ENCODE data around the gene FADS1. TPM values are rescaled to one million over a fixed set of nuclear protein-coding genes. Genes with fewer than 3 reads are reported as not detected.

Gene FADS1
- total RNA-seq, 1 experiment from 2014 or later = 186 TPM

- Histone ChIP-seq H3K4me1 (ENCODE audit: control insufficient read depth, insufficient read depth, low read length) (peaks cover 17% of the 10 kb centered on the region), H3K27me3 (ENCODE audit: control insufficient read depth, insufficient read depth, low read length) (no peaks in the 10 kb centered on the region), H3K4me3 (ENCODE audit: low read depth in 2 of 2, low read length in 2 of 2) (peak overlapping the region; percentile 69 to 91), H3K36me3 (ENCODE audit: control insufficient read depth, insufficient read depth, low read length) (peaks cover 12% of the 10 kb centered on the region; the same call in 1 of the 2 replicates), H3K9me3 (ENCODE audit: control insufficient read depth, insufficient read depth, low read depth, low read length) (no peaks in the 10 kb centered on the region), H3K27ac (ENCODE audit: low read length) (peak overlapping the region; percentile 95)
- BruUV-seq (replicated peaks) = no TSS peak
- POLR2A ChIA-PET = interaction anchor here (0.6 to 1.3 kb wide), 6 partner anchors 10 to 21 kb away, joined by 3 to 10 read pairs (median 3); partner anchors contain the start of genes FADS2, FEN1 and TMEM258
- in situ Hi-C loops (cut with HindIII; ENCODE audit: low pct_unique_long_range_greater_than_20kb, low sequenced_read_pairs) = no loop called here
- ATAC-seq (no peak), DNase-seq (ENCODE audit: low read depth, low spot score) (no peak)
- TF ChIP-seq CTCF (IDR thresholded peaks at IDR 0.05) (no peak), SIN3A (IDR thresholded peaks at IDR 0.05; ENCODE audit: borderline replicate concordance, insufficient read depth, low read depth, low read length) (no peak), TCF7L2 (IDR thresholded peaks at IDR 0.05; ENCODE audit: low read depth, low read length) (no peak), REST (IDR thresholded peaks at IDR 0.05; ENCODE audit: insufficient read depth in 1 of 2, low read depth in 2 of 2, low read length in 1 of 2) (no peak)
- CTCF ChIA-PET = interaction anchor here (1.4 to 1.9 kb wide), 2 partner anchors 17 to 294 kb away, joined by 3 to 10 read pairs; no protein-coding TSS in a partner anchor
- intact Hi-C loops (cut with micrococcal nuclease; ENCODE audit: unreplicated experiment) = no loop called here
Measured at GRCh38 chr11:61814247-61814957, 2.4 kb downstream of the FADS1 start.

GRCh38 chr11:61812736-61813411, 3.9 kb downstream of the FADS1 start:
- no peak for DNase-seq (ENCODE audit: low read depth, low spot score)
- in situ Hi-C loops (cut with HindIII; ENCODE audit: low pct_unique_long_range_greater_than_20kb, low sequenced_read_pairs) (no loop called here), intact Hi-C loops (cut with micrococcal nuclease; ENCODE audit: unreplicated experiment) (no loop called here)
- POLR2A ChIA-PET = no interaction called here
- Histone ChIP-seq H3K36me3 (ENCODE audit: control insufficient read depth, insufficient read depth, low read length) (peaks cover 12% of the 10 kb centered on the region; the same call in 1 of the 2 replicates), H3K4me1 (ENCODE audit: control insufficient read depth, insufficient read depth, low read length) (peaks cover 11% of the 10 kb centered on the region), H3K27ac (ENCODE audit: low read length) (no peak overlapping the region), H3K4me3 (ENCODE audit: low read depth in 2 of 2, low read length in 2 of 2) (no peak overlapping the region), H3K27me3 (ENCODE audit: control insufficient read depth, insufficient read depth, low read length) (no peaks in the 10 kb centered on the region), H3K9me3 (ENCODE audit: control insufficient read depth, insufficient read depth, low read depth, low read length) (no peaks in the 10 kb centered on the region)
- CTCF ChIA-PET = no interaction called here
- TF ChIP-seq TCF7L2 (IDR thresholded peaks at IDR 0.05; ENCODE audit: low read depth, low read length) (no peak), SIN3A (IDR thresholded peaks at IDR 0.05; ENCODE audit: borderline replicate concordance, insufficient read depth, low read depth, low read length) (no peak), REST (IDR thresholded peaks at IDR 0.05; ENCODE audit: insufficient read depth in 1 of 2, low read depth in 2 of 2, low read length in 1 of 2) (no peak), POLR2AphosphoS5 (IDR thresholded peaks at IDR 0.05; ENCODE audit: low read depth, low read length) (no peak), CTCF (IDR thresholded peaks at IDR 0.05) (no peak)
- no peak for ATAC-seq
- BruUV-seq (replicated peaks) = no TSS peak
